ENCODE data around the gene SLC29A3. TPM values are rescaled to one million over a fixed set of nuclear protein-coding genes. Genes with fewer than 3 reads are reported as not detected.

SLC29A3 gene
- total and polyA plus RNA-seq, 2 of the 8 experiments (the other 6 are each of a cell fraction or from before 2014, with no cell fraction given): 14.0 to 24.6 TPM

- no peak overlapping the region for H2BK5ac ChIP-seq (ENCODE audit: low read depth, low read length)
- H3K4me1 ChIP-seq (replicated peaks in 1 of 4; ENCODE audit: control insufficient read depth in 3 of 4, insufficient read depth in 4 of 4, low read length in 3 of 4): peaks cover 0 to 12% (median 6%) of the 10 kb centered on the region in 4 experiments; a peak in 3 of 7 replicates
- H3K79me1 ChIP-seq (ENCODE audit: low read depth, low read length): no peaks in the 10 kb centered on the region
- 69% methylated on average over 9 of the region's 9 CpGs; no CpG with 5 or more reads in 1 of the 2 experiments for WGBS, 2 experiments (ENCODE audit: extremely low coverage in 1 of 2, insufficient coverage in 1 of 2, insufficient read length in 1 of 2, insufficient replicate concordance in 2 of 2, low coverage in 1 of 2, low lambda C conversion rate in 2 of 2, missing lambda C conversion rate in 1 of 2)
- no peak overlapping the region for H3K23ac ChIP-seq (ENCODE audit: insufficient read length)
- no peak overlapping the region for H3K4ac ChIP-seq (replicated peaks; ENCODE audit: insufficient read length, low read depth, low read length)
- no peaks in the 10 kb centered on the region for H3K23me2 ChIP-seq (ENCODE audit: low read depth, low read length)
- H2BK20ac ChIP-seq (ENCODE audit: low read length): no peak overlapping the region
- FAIRE-seq: no peak
- H4K91ac ChIP-seq (replicated peaks; ENCODE audit: insufficient read length, low read length): no peak overlapping the region
- no peaks in the 10 kb centered on the region for H3K9me3 ChIP-seq (ENCODE audit: insufficient read depth in 2 of 2, low read depth in 1 of 2, low read length in 1 of 2)
- H3K56ac ChIP-seq (replicated peaks; ENCODE audit: insufficient read length, low read depth, low read length): no peak overlapping the region
- no peak overlapping the region for H3K18ac ChIP-seq (ENCODE audit: extremely low read depth, low read length)
- no peak for DNase-seq (ENCODE audit: low read depth in 1 of 2, low spot score in 2 of 2)
- TF ChIP-seq TAF7 (optimal IDR thresholded peaks at IDR 0.05; ENCODE audit: borderline replicate concordance, low read depth, low read length): no peak
- TF ChIP-seq RBBP5 (IDR thresholded peaks at IDR 0.05; ENCODE audit: borderline replicate concordance, low read depth, low read length): no peak
- no peak for TF ChIP-seq HDAC6 (IDR thresholded peaks at IDR 0.05; ENCODE audit: low read depth, low read length)
- no peak for TF ChIP-seq CHD1 (IDR thresholded peaks at IDR 0.05; ENCODE audit: low read depth, low read length)
- no peak for TF ChIP-seq POLR2AphosphoS5 (IDR thresholded peaks at IDR 0.05; ENCODE audit: low read depth, low read length)
- TF ChIP-seq JUND (IDR thresholded peaks at IDR 0.05; ENCODE audit: low read length): no peak
- no peak for TF ChIP-seq POU5F1 (IDR thresholded peaks at IDR 0.05; ENCODE audit: low read depth, low read length)
- TF ChIP-seq POLR2A (IDR thresholded peaks at IDR 0.05; ENCODE audit: control extremely low read depth in 1 of 2, low read depth in 2 of 2, low read length in 2 of 2): no peak
- ChIA-PET POLR2A (ENCODE audit: partially characterized antibody) (no interaction called here), CTCF (ENCODE audit: partially characterized antibody) (interaction anchor here (0.6 to 2.8 kb wide), 5 partner anchors 10 to 190 kb away, joined by 3 to 16 read pairs (median 4); no protein-coding TSS in a partner anchor)
- no peak overlapping the region for H3K9ac ChIP-seq (replicated peaks in 1 of 4; ENCODE audit: extremely low read depth in 1 of 4, low read depth in 3 of 4, low read length in 3 of 4)
- no peaks in the 10 kb centered on the region for H3K79me2 ChIP-seq (ENCODE audit: control insufficient read depth in 1 of 2, insufficient read depth in 2 of 2, low read length in 2 of 2)
- no peak overlapping the region for H2AFZ ChIP-seq (ENCODE audit: low read length)
- no peak overlapping the region for H3K4me2 ChIP-seq (ENCODE audit: insufficient read depth in 1 of 2, low read depth in 2 of 2, low read length in 2 of 2)
- no peaks in the 10 kb centered on the region for H3K27me3 ChIP-seq (replicated peaks in 1 of 4; ENCODE audit: control insufficient read depth in 3 of 4, extremely low read depth in 1 of 4, insufficient read depth in 3 of 4, low read length in 3 of 4)
- H3K36me3 ChIP-seq (ENCODE audit: control insufficient read depth in 2 of 4, insufficient read depth in 4 of 4, low read length in 3 of 4): peaks cover 0 to 13% (median 1%) of the 10 kb centered on the region in 4 experiments; a peak in 3 of 8 replicates
- no peak overlapping the region for H3K27ac ChIP-seq (ENCODE audit: low read depth, low read length)
- no peak overlapping the region for H4K5ac ChIP-seq (ENCODE audit: insufficient read length, low read depth, low read length)
- no peak overlapping the region for H2BK15ac ChIP-seq (ENCODE audit: low read length)
- H2BK120ac ChIP-seq (replicated peaks; ENCODE audit: low read depth, low read length): no peak overlapping the region
- peaks cover 3 to 6% of the 10 kb centered on the region in 2 experiments for H4K20me1 ChIP-seq (replicated peaks in 1 of 2; ENCODE audit: control insufficient read depth in 1 of 2, insufficient read depth in 2 of 2, low read length in 2 of 2)
- no peak overlapping the region for H3K4me3 ChIP-seq (ENCODE audit: extremely low read depth in 1 of 4, insufficient read depth in 2 of 4, low read depth in 3 of 4, low read length in 4 of 4)
- no peak overlapping the region for H2BK12ac ChIP-seq (ENCODE audit: low read depth, low read length)
- H3K14ac ChIP-seq (ENCODE audit: insufficient read length): no peak overlapping the region
- H4K8ac ChIP-seq (ENCODE audit: extremely low read depth, insufficient read depth, low read length): no peak overlapping the region
- no peak overlapping the region for H2AK5ac ChIP-seq (ENCODE audit: low read depth, low read length)
These were observed 34.6 kb downstream of the SLC29A3 start for GRCh38 chr10:71353639-71354038.

Data from H1 (cell line).